K562 (cell line): ENCODE measurements around the gene CLN5. TPM values are rescaled to one million over a fixed set of nuclear protein-coding genes. Genes with fewer than 3 reads are reported as not detected.

ENCODE experiments used
- IRF9 ChIP-seq: fragments of 450-650 bp; IDR thresholded peaks from 2 replicates; pipeline ENCODE4 v1.6.1; 2016; ENCODE audit warnings: missing biosample characterization, missing genetic modification characterization
- MTA3 ChIP-seq: fragments of 450-650 bp; formaldehyde crosslinking; IDR thresholded peaks from 2 replicates; pipeline ENCODE4 v1.6.1; 2017; ENCODE audit warnings: mild to moderate bottlenecking, borderline replicate concordance
- polyA plus RNA-seq, 8 experiments: library from polyadenylated mRNA; depleted of rRNA in 4 of 8; stranded (reverse) in 5 of 8; unstranded in 3 of 8; fragments of >200 nt; fragmentation: Nextera tagmentation in 2 of 8; fragmentation: Illumina TruSeq in 1 of 8; extraction: Ambion mirVana in 2 of 8; extraction: Trizol in 1 of 8; gene quantifications; 2 replicates each; pipeline versions ENCODE4 v1.2.1 to v1.2.3, GENCODE V29; 2011 to 2014; ENCODE audit warnings: inconsistent platforms in 1 of 8, missing spikeins in 1 of 8
- total RNA-seq, 7 experiments: library from RNA; depleted of rRNA in 6 of 7; stranded (reverse); fragments of >200 nt in 6 of 7; fragmentation: Illumina TruSeq in 2 of 7; extraction: Trizol in 2 of 7; gene quantifications; 2 replicates each; pipeline versions ENCODE4 v1.2.1 to v1.2.3, GENCODE V29; 2011 to 2021; ENCODE audit warnings: low replicate concordance in 1 of 7

The CLN5 gene
- total and polyA plus RNA-seq, 9 of the 15 experiments (the other 6 are each of a cell fraction or from before 2014, with no cell fraction given): 4.6 to 11.5 (median 7.2) TPM

- TF ChIP-seq IRF9 (tag): no peak
- TF ChIP-seq MTA3: no peak
These were observed 61.3 kb downstream of the CLN5 start (continued) for GRCh38 chr13:77053192-77053591.

Other genes starting within 250 kb of the CLN5 start
- 0.27 and 0.37 TPM in 2 replicates for gene KCTD12, start 105.7 kb upstream of the CLN5 start, total RNA-seq (2014; rRNA removed)
- 0.26 and 0.44 TPM in 2 replicates for gene KCTD12, start 105.7 kb upstream of the CLN5 start, total RNA-seq (2014; rRNA removed; fragmentation: Illumina TruSeq; extraction: Trizol)
- gene KCTD12, start 105.7 kb upstream of the CLN5 start, total RNA-seq (2015; rRNA removed; fragmentation: Illumina TruSeq; extraction: Trizol): 0.26 and 0.40 TPM in 2 replicates
- 0.74 and 0.93 TPM in 2 replicates for gene KCTD12, start 105.7 kb upstream of the CLN5 start, total RNA-seq (2021)
- 0.31 TPM in 2 replicates for gene KCTD12, start 105.7 kb upstream of the CLN5 start, polyA plus RNA-seq (2011; rRNA removed)
- 0.35 and 0.42 TPM in 2 replicates for gene KCTD12, start 105.7 kb upstream of the CLN5 start, polyA plus RNA-seq (2014; fragmentation: Illumina TruSeq; extraction: Trizol)
- under 1 TPM; 0.14 to 0.24 TPM for gene KCTD12, start 105.7 kb upstream of the CLN5 start, polyA plus RNA-seq (2014; fragmentation: Nextera tagmentation; extraction: Ambion mirVana)
- 0.28 and 0.32 TPM in 2 replicates for gene KCTD12, start 105.7 kb upstream of the CLN5 start, polyA plus RNA-seq (2014; rRNA removed)
- gene ACOD1, start 43.6 kb upstream of the CLN5 start, total RNA-seq (2014; rRNA removed): not detected in 2 replicates
- gene ACOD1, start 43.6 kb upstream of the CLN5 start, total RNA-seq (2014; rRNA removed; fragmentation: Illumina TruSeq; extraction: Trizol): not detected in 2 replicates
- gene ACOD1, start 43.6 kb upstream of the CLN5 start, total RNA-seq (2015; rRNA removed; fragmentation: Illumina TruSeq; extraction: Trizol): not detected in 2 replicates
- gene ACOD1, start 43.6 kb upstream of the CLN5 start, total RNA-seq (2021): not detected in 2 replicates
- not detected in 2 replicates for gene ACOD1, start 43.6 kb upstream of the CLN5 start, polyA plus RNA-seq (2011; rRNA removed)
- gene ACOD1, start 43.6 kb upstream of the CLN5 start, polyA plus RNA-seq (2014; fragmentation: Illumina TruSeq; extraction: Trizol): not detected in 2 replicates
- gene ACOD1, start 43.6 kb upstream of the CLN5 start, polyA plus RNA-seq (2014; fragmentation: Nextera tagmentation; extraction: Ambion mirVana): not detected
- gene ACOD1, start 43.6 kb upstream of the CLN5 start, polyA plus RNA-seq (2014; rRNA removed): not detected in 2 replicates
- gene FBXL3, start 35.1 kb downstream of the CLN5 start, total RNA-seq (2014; rRNA removed): 14.7 and 16.9 TPM in 2 replicates
- gene FBXL3, start 35.1 kb downstream of the CLN5 start, total RNA-seq (2014; rRNA removed; fragmentation: Illumina TruSeq; extraction: Trizol): 14.8 and 16.7 TPM in 2 replicates
- 15.3 and 16.4 TPM in 2 replicates for gene FBXL3, start 35.1 kb downstream of the CLN5 start, total RNA-seq (2015; rRNA removed; fragmentation: Illumina TruSeq; extraction: Trizol)
- gene FBXL3, start 35.1 kb downstream of the CLN5 start, total RNA-seq (2021): 11.2 and 12.6 TPM in 2 replicates
- gene FBXL3, start 35.1 kb downstream of the CLN5 start, polyA plus RNA-seq (2011; rRNA removed): 10.5 and 13.7 TPM in 2 replicates
- 9.6 and 11.1 TPM in 2 replicates for gene FBXL3, start 35.1 kb downstream of the CLN5 start, polyA plus RNA-seq (2014; fragmentation: Illumina TruSeq; extraction: Trizol)
- 1 to 10 TPM; 3.8 to 4.0 TPM for gene FBXL3, start 35.1 kb downstream of the CLN5 start, polyA plus RNA-seq (2014; fragmentation: Nextera tagmentation; extraction: Ambion mirVana)
- 9.8 and 14.3 TPM in 2 replicates for gene FBXL3, start 35.1 kb downstream of the CLN5 start, polyA plus RNA-seq (2014; rRNA removed)